Measurements from ENCODE around the gene TCF7L2. TPM values are rescaled to one million over a fixed set of nuclear protein-coding genes. Genes with fewer than 3 reads are reported as not detected.
A peak's percentile ranks its signal among the peaks of the same experiment; 100 is the strongest.

Gene TCF7L2
- total and polyA plus RNA-seq, 2 donors (not counting 1 experiment from before 2014, with no cell fraction given) = 3.4 to 5.0 TPM

GRCh38 chr10:113006656-113007342 is 56.8 kb downstream of the TCF7L2 start:
- no peak overlapping the region for H3K4me2 ChIP-seq (ENCODE audit: extremely low read depth, insufficient read depth, low read length)
- no peak overlapping the region for H3K9ac ChIP-seq (ENCODE audit: insufficient read depth, low read length)
- H2AFZ ChIP-seq (ENCODE audit: low read length) = no peak overlapping the region
- no peaks in the 10 kb centered on the region for H3K36me3 ChIP-seq (ENCODE audit: control insufficient read depth, insufficient read depth, low read length)
- no peaks in the 10 kb centered on the region for H3K27me3 ChIP-seq (ENCODE audit: control insufficient read depth, insufficient read depth, low read length)
- H3K4me1 ChIP-seq (ENCODE audit: control insufficient read depth, extremely low read depth, insufficient read depth, low read length) = no peaks in the 10 kb centered on the region
- DNase-seq (ENCODE audit: low read depth in 2 of 2) = no peak
- H3K27ac ChIP-seq (ENCODE audit: insufficient read depth, low read length) = no peak overlapping the region
- TF ChIP-seq EZH2 (IDR thresholded peaks at IDR 0.05; ENCODE audit: low read length, missing control alignments) = no peak
- TF ChIP-seq CTCF (conservative IDR thresholded peaks at IDR 0.05 in 1 of 2, IDR thresholded peaks at IDR 0.05 in 1 of 2; ENCODE audit: low read depth in 1 of 2, low read length in 2 of 2) = no peak
- no peaks in the 10 kb centered on the region for H3K9me3 ChIP-seq (ENCODE audit: control insufficient read depth, insufficient read depth, low read depth, low read length)
- no peaks in the 10 kb centered on the region for H4K20me1 ChIP-seq (ENCODE audit: control insufficient read depth, extremely low read depth, insufficient read depth, low read length)
- H3K79me2 ChIP-seq (ENCODE audit: control insufficient read depth, insufficient read depth, low read length) = peaks cover 9% of the 10 kb centered on the region
- no peak overlapping the region for H3K4me3 ChIP-seq (replicated peaks in 1 of 4; ENCODE audit: control extremely low read depth in 1 of 4, insufficient read depth in 1 of 4, low read depth in 3 of 4, low read length in 4 of 4)

GRCh38 chr10:113007343-113007771 is 57.3 kb downstream of the TCF7L2 start:
- no peak for DNase-seq (ENCODE audit: low read depth in 2 of 2)
- Histone ChIP-seq H2AFZ (ENCODE audit: low read length) (no peak overlapping the region), H3K9me3 (ENCODE audit: control insufficient read depth, insufficient read depth, low read depth, low read length) (no peaks in the 10 kb centered on the region), H3K79me2 (ENCODE audit: control insufficient read depth, insufficient read depth, low read length) (peaks cover 11% of the 10 kb centered on the region), H3K4me1 (ENCODE audit: control insufficient read depth, extremely low read depth, insufficient read depth, low read length) (no peaks in the 10 kb centered on the region), H3K36me3 (ENCODE audit: control insufficient read depth, insufficient read depth, low read length) (no peaks in the 10 kb centered on the region), H3K27ac (ENCODE audit: insufficient read depth, low read length) (no peak overlapping the region), H3K4me3 (replicated peaks in 1 of 4; ENCODE audit: control extremely low read depth in 1 of 4, insufficient read depth in 1 of 4, low read depth in 3 of 4, low read length in 4 of 4) (peak overlapping the region in 1 of 4 experiments; percentile 19), H3K4me2 (ENCODE audit: extremely low read depth, insufficient read depth, low read length) (peak overlapping the region; percentile 75), H3K27me3 (ENCODE audit: control insufficient read depth, insufficient read depth, low read length) (no peaks in the 10 kb centered on the region), H3K9ac (ENCODE audit: insufficient read depth, low read length) (no peak overlapping the region), H4K20me1 (ENCODE audit: control insufficient read depth, extremely low read depth, insufficient read depth, low read length) (no peaks in the 10 kb centered on the region)
- TF ChIP-seq CTCF (conservative IDR thresholded peaks at IDR 0.05 in 1 of 2, IDR thresholded peaks at IDR 0.05 in 1 of 2; ENCODE audit: low read depth in 1 of 2, low read length in 2 of 2) = no peak
- no peak for TF ChIP-seq EZH2 (IDR thresholded peaks at IDR 0.05; ENCODE audit: low read length, missing control alignments)

GRCh38 chr10:113007821-113008220 is 57.8 kb downstream of the TCF7L2 start:
- Histone ChIP-seq H2AFZ (ENCODE audit: low read length) (no peak overlapping the region), H3K4me3 (replicated peaks in 1 of 4; ENCODE audit: control extremely low read depth in 1 of 4, insufficient read depth in 1 of 4, low read depth in 3 of 4, low read length in 4 of 4) (peak overlapping the region in 2 of 4 experiments; percentile 19 to 24), H3K27me3 (ENCODE audit: control insufficient read depth, insufficient read depth, low read length) (no peaks in the 10 kb centered on the region), H3K79me2 (ENCODE audit: control insufficient read depth, insufficient read depth, low read length) (peaks cover 11% of the 10 kb centered on the region), H3K9ac (ENCODE audit: insufficient read depth, low read length) (no peak overlapping the region), H4K20me1 (ENCODE audit: control insufficient read depth, extremely low read depth, insufficient read depth, low read length) (no peaks in the 10 kb centered on the region), H3K9me3 (ENCODE audit: control insufficient read depth, insufficient read depth, low read depth, low read length) (no peaks in the 10 kb centered on the region), H3K27ac (ENCODE audit: insufficient read depth, low read length) (no peak overlapping the region), H3K4me1 (ENCODE audit: control insufficient read depth, extremely low read depth, insufficient read depth, low read length) (no peaks in the 10 kb centered on the region), H3K36me3 (ENCODE audit: control insufficient read depth, insufficient read depth, low read length) (no peaks in the 10 kb centered on the region), H3K4me2 (ENCODE audit: extremely low read depth, insufficient read depth, low read length) (peak overlapping the region; percentile 75)
- no peak for DNase-seq (ENCODE audit: low read depth in 2 of 2)
- TF ChIP-seq CTCF (conservative IDR thresholded peaks at IDR 0.05 in 1 of 2, IDR thresholded peaks at IDR 0.05 in 1 of 2; ENCODE audit: low read depth in 1 of 2, low read length in 2 of 2) = no peak
